Raji (cell line): ENCODE measurements around the gene MGST1.

Experiments used
- POLR2A ChIP-seq: IDR thresholded peaks from 2 replicates; pipeline ENCODE4 v1.6.1; 2011; ENCODE audit warnings: low read depth, low read length, control low read depth; ENCODE audit not compliant: insufficient read depth

MGST1 gene

DNA sequence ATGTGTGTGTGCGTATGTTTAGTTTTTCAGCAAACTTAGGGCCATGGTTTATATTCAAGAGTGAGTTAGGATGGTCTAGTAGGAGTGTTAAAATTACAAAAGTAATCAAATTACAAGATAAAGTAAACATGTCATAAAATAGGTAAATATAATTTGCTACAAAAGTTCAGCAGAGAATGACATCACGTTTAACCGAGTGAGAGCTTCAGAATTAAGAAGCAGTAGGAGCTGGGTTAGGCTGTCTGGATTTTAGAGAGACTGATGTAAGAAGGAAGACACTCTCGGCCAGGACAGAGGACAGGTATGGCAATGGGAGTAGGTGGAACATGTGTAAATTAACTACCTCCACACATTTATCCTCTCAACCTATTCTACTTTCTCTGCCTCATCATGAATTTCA, 11.6 kb upstream of the MGST1 start:
- no peak for TF ChIP-seq POLR2A

DNA sequence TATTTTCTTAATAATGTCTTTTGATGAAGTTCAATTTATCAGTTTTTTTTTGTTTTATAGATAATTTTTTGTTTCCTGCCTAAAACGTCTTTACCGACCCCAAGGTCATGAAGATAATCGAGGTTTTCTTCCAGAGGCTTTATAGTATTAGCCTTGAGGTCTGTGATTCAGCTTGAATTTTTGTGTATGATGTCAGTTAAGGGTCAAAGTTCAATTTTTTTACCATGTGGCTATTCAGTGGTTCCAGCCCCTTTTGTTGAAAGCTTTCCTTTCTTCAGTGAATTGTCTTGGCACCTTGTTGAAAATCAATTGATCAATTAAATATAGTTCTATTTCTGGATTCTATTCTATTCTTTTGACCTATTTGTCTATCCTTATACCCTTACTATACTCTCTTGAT, 3.2 kb upstream of the MGST1 start:
- TF ChIP-seq POLR2A, result no peak

DNA sequence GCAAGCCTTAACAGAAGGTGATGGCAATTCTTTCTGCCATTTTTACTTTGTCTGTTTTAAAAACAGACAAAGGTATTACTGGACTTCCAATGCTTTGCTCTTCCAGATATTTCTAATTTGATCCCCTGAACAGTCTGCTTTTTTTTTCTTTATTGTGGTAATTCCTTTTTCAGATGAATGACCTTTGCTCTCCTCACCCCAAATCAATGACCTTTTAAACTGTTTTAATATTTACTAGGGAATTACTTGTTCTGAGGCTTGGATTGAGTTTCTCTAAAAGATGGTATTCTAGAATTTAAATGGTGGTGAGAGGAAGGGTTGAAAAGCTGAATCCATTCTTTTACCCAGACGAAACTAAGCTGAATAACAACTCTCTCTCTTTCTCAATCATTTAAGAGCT, 2.3 kb upstream of the MGST1 start:
- TF ChIP-seq POLR2A, result no peak

DNA sequence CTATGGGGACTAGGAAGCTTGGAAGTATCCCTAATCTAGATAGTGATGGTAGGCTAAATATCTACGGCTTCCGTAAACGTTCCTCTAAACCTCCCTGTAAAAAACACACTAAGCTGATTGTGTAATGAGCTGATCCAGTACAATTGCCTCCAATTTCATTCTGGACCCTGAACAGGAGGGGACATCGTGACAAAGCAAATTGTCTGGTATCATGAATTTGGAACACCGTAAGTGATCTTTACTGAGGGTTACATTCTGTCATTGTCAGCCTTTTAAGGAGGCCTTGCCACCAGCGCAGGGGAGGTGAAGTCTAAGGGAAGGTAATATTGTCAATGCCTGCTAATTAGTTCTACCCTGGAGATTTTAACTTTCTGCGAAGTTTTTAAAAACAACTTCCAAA, 487 bp upstream of the MGST1 start:
- TF ChIP-seq POLR2A, result no peak

DNA sequence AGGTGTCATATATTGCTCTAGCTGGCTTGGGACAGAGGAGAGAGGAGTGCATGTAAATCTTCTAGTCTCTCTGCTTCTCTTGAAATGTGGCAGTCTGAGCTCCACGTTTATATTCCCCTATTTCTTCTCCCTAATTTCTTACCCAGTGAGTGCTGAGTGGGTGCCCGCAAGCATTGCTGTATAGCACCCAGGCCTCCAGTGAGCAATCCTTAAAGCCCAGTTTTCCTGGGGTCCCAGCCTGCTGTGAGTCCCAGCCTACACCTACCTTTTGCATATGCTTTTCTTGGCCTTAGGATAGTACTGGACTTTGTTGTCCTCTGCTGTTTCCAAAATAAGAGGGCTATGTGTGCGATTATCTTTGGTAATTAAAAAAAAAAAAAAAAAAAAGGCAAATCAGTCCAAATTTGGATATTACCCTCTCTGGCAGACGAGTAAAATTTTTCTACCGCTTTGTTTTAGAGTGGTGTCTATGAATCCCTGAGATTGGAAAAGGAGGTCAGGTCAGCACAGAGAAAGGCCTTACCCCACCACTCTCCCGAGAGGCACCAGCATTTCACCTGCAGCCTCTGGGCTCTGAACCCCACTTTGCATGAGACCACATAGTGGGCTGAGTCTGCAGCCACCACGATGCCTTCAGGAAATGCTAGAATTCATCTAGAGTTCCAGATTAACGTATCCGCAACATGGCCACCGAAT, 1.1 kb downstream of the MGST1 start:
- TF ChIP-seq POLR2A, result no peak

DNA sequence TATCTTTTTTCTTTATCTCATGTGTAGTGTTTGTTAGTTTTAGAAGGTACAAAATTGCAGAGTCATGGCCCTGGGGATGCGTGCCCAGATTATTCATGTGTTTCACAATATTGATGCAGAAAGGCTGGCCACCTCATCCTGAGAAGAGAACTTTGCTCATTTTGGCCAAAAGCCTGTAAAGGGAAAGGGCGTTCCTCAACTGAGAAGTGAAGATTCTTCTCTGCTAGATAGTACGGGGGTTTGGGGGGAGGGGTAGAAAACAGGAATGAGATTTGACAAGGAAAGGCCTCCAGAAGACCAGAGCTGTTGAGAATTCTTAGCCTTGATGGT, 1.7 kb downstream of the MGST1 start:
- no peak for TF ChIP-seq POLR2A

DNA sequence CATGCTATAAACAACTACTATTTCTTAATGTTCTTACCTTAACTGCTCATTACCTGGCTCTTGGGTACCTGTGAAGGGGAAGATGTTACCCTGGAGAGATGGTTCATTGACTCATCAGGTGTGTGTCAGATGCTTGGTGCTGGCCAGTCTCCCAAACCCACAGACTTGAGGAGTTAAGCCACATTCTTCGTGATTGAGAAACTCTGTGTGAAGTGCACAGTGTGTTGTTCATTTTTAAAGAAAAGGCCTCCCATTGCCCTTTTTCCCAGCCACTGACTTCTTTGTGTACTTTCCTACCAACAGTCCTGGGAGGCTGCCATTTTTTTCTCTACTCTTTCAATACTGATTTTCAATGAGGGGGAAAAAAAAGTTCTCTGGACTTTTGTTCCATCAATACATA, 3.2 kb downstream of the MGST1 start:
- no peak for TF ChIP-seq POLR2A

DNA sequence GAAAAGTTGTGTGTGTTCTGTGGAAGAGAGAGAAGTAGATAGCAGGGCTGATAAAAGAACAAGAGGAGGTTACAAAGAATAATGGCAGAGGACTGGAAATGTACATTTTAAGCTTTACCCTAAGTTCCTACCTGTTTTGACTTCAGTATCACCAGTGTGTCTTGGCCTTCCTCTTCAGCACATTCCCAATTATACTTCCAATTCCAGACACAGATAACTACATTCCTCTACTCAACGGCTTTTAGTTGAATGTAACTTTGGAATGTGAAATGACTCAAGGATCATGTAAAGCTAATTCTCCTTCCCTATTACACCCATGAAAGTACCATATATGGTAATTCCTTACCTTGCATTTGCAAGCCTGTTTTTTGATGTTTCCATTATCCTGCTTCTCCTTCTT, 5.0 kb downstream of the MGST1 start:
- no peak for TF ChIP-seq POLR2A

DNA sequence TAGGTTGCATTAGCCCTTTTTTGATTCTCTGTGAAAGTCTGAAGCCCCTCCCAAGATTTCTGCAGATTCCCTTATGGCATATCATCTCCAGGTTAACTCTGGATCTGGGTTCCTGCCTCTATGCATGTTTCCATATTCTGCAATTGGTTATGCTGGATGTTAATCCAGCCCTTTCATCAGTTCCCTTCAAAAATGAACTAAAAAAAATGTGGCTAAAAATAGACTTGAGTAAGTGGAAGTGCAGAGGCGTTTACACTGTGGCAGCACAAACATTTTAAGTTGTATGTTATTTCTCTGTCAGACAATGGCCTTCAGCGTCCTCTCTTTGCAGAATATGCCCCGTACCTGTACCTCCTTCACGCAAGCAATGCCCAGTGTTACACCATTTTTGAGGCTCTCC, 11.4 kb downstream of the MGST1 start:
- no peak for TF ChIP-seq POLR2A

DNA sequence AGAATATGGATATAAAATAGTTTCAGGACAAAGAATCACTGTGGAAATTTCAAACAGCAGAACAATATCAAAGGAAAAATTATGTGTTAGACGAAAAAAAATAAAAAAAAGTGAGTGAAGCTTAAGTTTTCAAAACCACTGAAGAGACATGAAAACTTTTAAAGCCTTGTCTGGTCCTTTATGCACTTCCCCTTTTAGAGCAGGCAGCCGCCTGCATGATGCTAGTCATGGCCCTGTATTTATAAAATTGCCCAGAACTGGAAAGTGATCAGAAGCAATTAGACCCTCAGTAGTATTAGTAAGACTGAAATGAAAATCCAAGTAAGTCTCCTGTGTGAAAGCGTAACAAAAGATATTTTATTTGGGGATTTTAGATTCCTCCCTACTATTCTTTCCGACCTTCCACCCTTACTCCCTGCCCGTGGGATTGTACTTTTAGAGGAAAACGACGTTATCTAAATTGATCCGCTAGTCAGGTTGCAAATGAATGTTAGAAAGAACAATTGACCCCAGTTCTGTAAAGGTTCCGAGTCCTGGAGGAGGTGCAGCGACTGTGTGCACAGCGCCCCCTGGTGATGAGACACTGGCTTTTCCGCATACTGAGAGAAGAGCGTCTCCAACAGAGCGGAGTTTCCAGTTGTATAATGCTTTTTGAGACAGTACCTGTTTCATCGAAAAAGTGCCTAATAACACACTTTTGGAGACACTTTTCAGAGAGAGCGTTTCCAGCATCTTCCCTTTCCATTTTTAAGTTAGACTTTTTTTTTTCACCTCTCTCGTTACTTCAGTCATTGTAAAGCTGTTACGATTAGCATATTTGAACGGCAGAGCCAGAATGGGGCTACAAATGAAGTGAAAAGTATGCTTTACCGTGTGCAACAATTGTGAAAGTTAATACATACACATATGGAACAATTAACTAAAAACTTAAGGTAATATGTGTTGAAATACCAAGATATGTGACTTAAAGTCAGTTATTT, 12.4 kb downstream of the MGST1 start:
- no peak for TF ChIP-seq POLR2A

DNA sequence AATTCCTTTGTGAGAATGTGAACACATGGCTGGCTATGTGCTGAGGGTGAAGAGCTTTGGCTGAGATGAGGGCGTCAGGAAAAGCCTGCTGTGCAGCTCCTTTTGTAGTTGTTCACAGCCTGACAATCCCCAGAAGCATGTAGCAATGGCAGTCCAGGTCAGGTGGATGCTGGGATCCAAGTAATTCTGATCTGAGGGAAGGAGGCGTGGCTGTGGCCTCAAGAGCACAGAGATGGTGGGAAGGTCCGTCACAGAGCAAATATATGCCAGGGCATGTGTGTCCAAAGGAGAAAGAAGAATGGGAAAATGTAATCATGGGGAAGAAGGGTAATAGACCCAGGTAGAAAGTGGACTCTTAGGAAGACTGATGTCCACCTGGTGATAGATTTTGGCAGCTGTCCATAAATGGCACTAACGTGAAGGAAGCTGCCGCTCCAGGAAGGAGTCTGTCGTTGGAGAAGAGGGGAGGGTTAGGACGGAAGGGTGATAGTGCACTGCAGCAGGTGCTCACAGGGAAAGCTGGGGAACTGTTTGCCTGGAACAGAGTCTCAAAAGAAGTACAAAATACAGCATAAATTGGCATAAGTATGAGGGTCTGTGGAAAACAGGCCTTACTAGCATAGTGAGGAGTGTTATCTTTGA, 13.8 kb downstream of the MGST1 start:
- no peak for TF ChIP-seq POLR2A

DNA sequence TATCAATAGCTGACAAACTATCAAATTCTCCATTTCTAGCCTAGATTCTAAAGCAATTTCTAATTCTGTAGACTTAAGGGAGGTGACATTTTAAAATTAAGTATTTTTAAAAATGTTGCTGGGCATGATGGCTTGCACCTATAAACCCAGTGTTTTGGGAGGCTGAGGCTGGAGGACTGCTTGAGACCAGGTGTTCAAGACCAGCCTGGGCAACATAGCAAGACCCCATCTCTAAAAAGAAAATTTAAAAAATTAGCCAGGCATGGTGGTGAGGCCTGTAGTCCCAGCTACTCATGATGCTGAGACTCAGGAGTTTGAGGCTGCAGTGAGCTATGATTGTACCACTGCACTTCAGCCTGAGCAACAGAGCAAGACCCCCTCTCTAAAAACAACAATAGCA, 15.1 kb downstream of the MGST1 start:
- no peak for TF ChIP-seq POLR2A

DNA sequence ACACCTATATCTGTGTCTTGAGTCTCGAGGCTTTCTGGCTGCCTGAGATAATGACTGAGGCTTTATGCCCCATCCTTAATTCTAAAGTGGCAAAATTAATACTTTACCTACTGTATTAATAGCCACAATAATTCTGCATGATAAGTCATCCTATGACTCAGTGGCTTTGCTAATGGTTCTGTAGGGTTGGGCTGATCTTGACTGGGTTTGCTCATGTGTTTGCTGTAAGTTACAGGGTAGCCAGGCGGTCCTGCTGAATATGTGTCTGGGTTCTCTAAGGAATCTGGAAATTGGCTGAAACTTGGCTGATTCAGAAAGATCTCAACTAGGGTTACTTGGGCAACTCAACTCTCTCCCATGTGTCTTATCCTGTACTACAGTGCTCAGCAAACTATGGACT, 21.7 kb downstream of the MGST1 start:
- TF ChIP-seq POLR2A, result no peak

DNA sequence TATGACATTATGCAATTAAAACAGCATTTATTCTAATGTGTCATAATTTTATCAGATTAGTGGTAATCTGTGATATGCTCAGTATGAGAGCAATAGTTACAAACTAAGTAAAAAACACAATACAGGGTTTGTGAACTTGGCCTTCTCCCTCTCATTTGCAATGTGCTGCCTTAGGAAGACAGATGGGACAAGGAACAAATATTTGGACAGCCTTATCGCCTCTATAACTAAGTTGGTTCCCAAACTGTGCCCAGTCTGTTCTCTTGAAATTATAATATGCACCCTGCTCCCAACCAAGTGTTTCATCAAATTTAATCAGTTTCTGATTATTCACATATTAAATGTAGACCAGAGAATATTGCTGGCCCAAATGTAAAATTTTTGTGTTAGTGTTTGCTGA, 22.7 kb downstream of the MGST1 start:
- no peak for TF ChIP-seq POLR2A

DNA sequence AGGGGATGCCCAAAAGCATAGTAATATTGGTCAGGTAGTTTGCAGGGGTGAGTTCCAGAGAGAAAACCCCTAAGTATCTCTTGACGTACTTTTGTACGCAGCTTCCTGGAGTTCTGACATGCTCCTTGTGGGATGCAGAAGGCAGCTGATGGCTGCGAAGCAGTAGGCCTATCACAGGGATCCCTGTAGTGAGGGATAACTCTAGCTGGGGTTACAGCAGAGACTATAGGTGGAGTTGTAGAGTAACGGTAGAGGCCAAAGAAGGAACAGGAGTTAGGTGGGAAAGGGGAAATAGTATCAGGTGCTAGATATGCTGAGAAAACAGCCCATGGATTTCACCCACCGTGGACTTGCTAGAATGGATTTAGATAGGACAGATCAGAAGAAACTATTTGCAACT, 37.3 kb downstream of the MGST1 start:
- no peak for TF ChIP-seq POLR2A
